Measurements from ENCODE around the gene DNAI2. TPM values are rescaled to one million over a fixed set of nuclear protein-coding genes. Genes with fewer than 3 reads are reported as not detected.

DNAI2 gene
- total RNA-seq, 1 donor from 2014 or later, result not detected

- no peak for TF ChIP-seq EZH2 (IDR thresholded peaks at IDR 0.05; ENCODE audit: insufficient read depth, low read length)
- TF ChIP-seq CTCF (IDR thresholded peaks at IDR 0.05; ENCODE audit: insufficient read depth, low read depth, low read length), result peak; percentile 39
- Mint-ChIP-seq H3K27me3 (ENCODE audit: low read depth, unreplicated experiment) (peaks cover 20% of the 10 kb centered on the region), H3K9me3 (ENCODE audit: unreplicated experiment) (no peaks in the 10 kb centered on the region), H3K4me3 (ENCODE audit: unreplicated experiment) (no peak overlapping the region), H3K27ac (ENCODE audit: unreplicated experiment) (no peak overlapping the region), H3K4me1 (ENCODE audit: low read depth, unreplicated experiment) (peaks cover 8% of the 10 kb centered on the region), H3K36me3 (ENCODE audit: low read depth, unreplicated experiment) (no peaks in the 10 kb centered on the region)
- Histone ChIP-seq H3K4me1 (ENCODE audit: insufficient read depth, low read length) (no peaks in the 10 kb centered on the region), H4K20me1 (ENCODE audit: insufficient read depth, low read length) (no peaks in the 10 kb centered on the region), H3K27ac (ENCODE audit: low read depth, low read length) (no peak overlapping the region), H3K9me3 (ENCODE audit: insufficient read depth, low read depth, low read length) (no peaks in the 10 kb centered on the region), H3K4me3 (ENCODE audit: insufficient read depth, low read depth, low read length) (no peak overlapping the region), H2AFZ (ENCODE audit: low read depth, low read length) (no peak overlapping the region), H3K27me3 (ENCODE audit: insufficient read depth, low read length) (no peaks in the 10 kb centered on the region), H3K79me2 (ENCODE audit: insufficient read depth, low read length) (no peaks in the 10 kb centered on the region), H3K9ac (ENCODE audit: low read length) (no peak overlapping the region), H3K36me3 (ENCODE audit: insufficient read depth, low read length) (no peaks in the 10 kb centered on the region), H3K4me2 (ENCODE audit: low read length) (no peak overlapping the region)
- DNase-seq (ENCODE audit: low read depth), result peak; percentile 51
- no peak for FAIRE-seq
Observed at GRCh38 chr17:74296548-74296936, 22.5 kb downstream of the DNAI2 start.

- H3K4me2 ChIP-seq (ENCODE audit: low read length), result no peak overlapping the region
- no peak for TF ChIP-seq CTCF (IDR thresholded peaks at IDR 0.05; ENCODE audit: insufficient read depth, low read depth, low read length)
- no peak for TF ChIP-seq EZH2 (IDR thresholded peaks at IDR 0.05; ENCODE audit: insufficient read depth, low read length)
- no peaks in the 10 kb centered on the region for H3K36me3 ChIP-seq (ENCODE audit: insufficient read depth, low read length)
- FAIRE-seq (no peak), DNase-seq (ENCODE audit: low read depth) (no peak)
- H3K9ac ChIP-seq (ENCODE audit: low read length), result no peak overlapping the region
- no peaks in the 10 kb centered on the region for H3K79me2 ChIP-seq (ENCODE audit: insufficient read depth, low read length)
- no peak overlapping the region for H3K27ac ChIP-seq (ENCODE audit: low read depth, low read length)
- no peak overlapping the region for H3K4me3 ChIP-seq (ENCODE audit: insufficient read depth, low read depth, low read length)
- H3K9me3 ChIP-seq (ENCODE audit: insufficient read depth, low read depth, low read length), result no peaks in the 10 kb centered on the region
- no peak overlapping the region for H2AFZ ChIP-seq (ENCODE audit: low read depth, low read length)
- Mint-ChIP-seq H3K9me3 (ENCODE audit: unreplicated experiment) (no peaks in the 10 kb centered on the region), H3K4me1 (ENCODE audit: low read depth, unreplicated experiment) (peaks cover 8% of the 10 kb centered on the region), H3K4me3 (ENCODE audit: unreplicated experiment) (no peak overlapping the region), H3K27me3 (ENCODE audit: low read depth, unreplicated experiment) (peaks cover 20% of the 10 kb centered on the region), H3K36me3 (ENCODE audit: low read depth, unreplicated experiment) (no peaks in the 10 kb centered on the region), H3K27ac (ENCODE audit: unreplicated experiment) (no peak overlapping the region)
- no peaks in the 10 kb centered on the region for H3K4me1 ChIP-seq (ENCODE audit: insufficient read depth, low read length)
- H3K27me3 ChIP-seq (ENCODE audit: insufficient read depth, low read length), result no peaks in the 10 kb centered on the region
- no peaks in the 10 kb centered on the region for H4K20me1 ChIP-seq (ENCODE audit: insufficient read depth, low read length)
Observed at GRCh38 chr17:74297941-74298340, 23.9 kb downstream of the DNAI2 start.

GRCh38 chr17:74298778-74299177 is 24.7 kb downstream of the DNAI2 start:
- DNase-seq (ENCODE audit: low read depth) (no peak), FAIRE-seq (no peak)
- TF ChIP-seq EZH2 (IDR thresholded peaks at IDR 0.05; ENCODE audit: insufficient read depth, low read length) (no peak), CTCF (IDR thresholded peaks at IDR 0.05; ENCODE audit: insufficient read depth, low read depth, low read length) (no peak)
- H4K20me1 ChIP-seq (ENCODE audit: insufficient read depth, low read length), result no peaks in the 10 kb centered on the region
- no peaks in the 10 kb centered on the region for H3K9me3 ChIP-seq (ENCODE audit: insufficient read depth, low read depth, low read length)
- Mint-ChIP-seq H3K4me1 (ENCODE audit: low read depth, unreplicated experiment) (peaks cover 8% of the 10 kb centered on the region), H3K4me3 (ENCODE audit: unreplicated experiment) (no peak overlapping the region), H3K9me3 (ENCODE audit: unreplicated experiment) (no peaks in the 10 kb centered on the region), H3K27me3 (ENCODE audit: low read depth, unreplicated experiment) (peaks cover 20% of the 10 kb centered on the region), H3K36me3 (ENCODE audit: low read depth, unreplicated experiment) (no peaks in the 10 kb centered on the region), H3K27ac (ENCODE audit: unreplicated experiment) (no peak overlapping the region)
- no peaks in the 10 kb centered on the region for H3K79me2 ChIP-seq (ENCODE audit: insufficient read depth, low read length)
- no peak overlapping the region for H3K4me2 ChIP-seq (ENCODE audit: low read length)
- H2AFZ ChIP-seq (ENCODE audit: low read depth, low read length), result no peak overlapping the region
- H3K36me3 ChIP-seq (ENCODE audit: insufficient read depth, low read length), result no peaks in the 10 kb centered on the region
- no peak overlapping the region for H3K9ac ChIP-seq (ENCODE audit: low read length)
- H3K4me3 ChIP-seq (ENCODE audit: insufficient read depth, low read depth, low read length), result no peak overlapping the region
- H3K27me3 ChIP-seq (ENCODE audit: insufficient read depth, low read length), result no peaks in the 10 kb centered on the region
- no peaks in the 10 kb centered on the region for H3K4me1 ChIP-seq (ENCODE audit: insufficient read depth, low read length)
- H3K27ac ChIP-seq (ENCODE audit: low read depth, low read length), result no peak overlapping the region

All from astrocyte (in vitro differentiated cells and primary cell).